ENCODE data around the gene LTC4S.
"Not testable (repeated sequence)": the region's sequence is repeated elsewhere in the genome, so short reads cannot be mapped to it uniquely, and the experiment has no call there.

Gene LTC4S

GRCh38 chr5:179793468-179794139, at the start of gene LTC4S:
Gene LTC4S, plus strand, starts transcription at chr5:179793986. Its CDS starts 95 bp downstream, at chr5:179794081.
- DNase-seq: no peak

GRCh38 chr5:179744106-179744505, 49.7 kb upstream of the LTC4S start:
- not testable (repeated sequence) for DNase-seq

GRCh38 chr5:179746872-179747271, 46.9 kb upstream of the LTC4S start:
- no peak for DNase-seq

- DNase-seq: no peak
Observed at GRCh38 chr5:179747811-179748210, 46.0 kb upstream of the LTC4S start.

- DNase-seq: no peak
Observed at GRCh38 chr5:179749857-179750508, 43.8 kb upstream of the LTC4S start.

- DNase-seq: no peak
Observed at GRCh38 chr5:179753971-179754370, 39.8 kb upstream of the LTC4S start.

GRCh38 chr5:179755022-179755421, 38.8 kb upstream of the LTC4S start:
- DNase-seq: no peak

GRCh38 chr5:179758955-179759354, 34.8 kb upstream of the LTC4S start:
- DNase-seq: no peak

- DNase-seq: no peak
Observed at GRCh38 chr5:179759581-179760551, 33.9 kb upstream of the LTC4S start.

GRCh38 chr5:179762079-179762780, 31.6 kb upstream of the LTC4S start:
- no peak for DNase-seq

- DNase-seq: no peak
Observed at GRCh38 chr5:179762781-179763176, 31.0 kb upstream of the LTC4S start.

GRCh38 chr5:179763215-179763945, 30.4 kb upstream of the LTC4S start:
- DNase-seq: peak; percentile 48

- DNase-seq: no peak
Observed at GRCh38 chr5:179764056-179764455, 29.7 kb upstream of the LTC4S start.

- no peak for DNase-seq
Observed at GRCh38 chr5:179765400-179765799, 28.4 kb upstream of the LTC4S start.

- DNase-seq: no peak
Observed at GRCh38 chr5:179766021-179766725, 27.6 kb upstream of the LTC4S start.

- DNase-seq: no peak
Observed at GRCh38 chr5:179766726-179767455, 26.9 kb upstream of the LTC4S start.

- DNase-seq: no peak
Observed at GRCh38 chr5:179767496-179768100, 26.2 kb upstream of the LTC4S start.

GRCh38 chr5:179768326-179769085, 25.3 kb upstream of the LTC4S start:
- DNase-seq: no peak

GRCh38 chr5:179769271-179769670, 24.5 kb upstream of the LTC4S start:
- no peak for DNase-seq

- DNase-seq: no peak
Observed at GRCh38 chr5:179769796-179770195, 24.0 kb upstream of the LTC4S start.
